Mucosa of rectum (tissue), 2 donors: Measurements from ENCODE around the gene PNO1.

Source experiments
- H3K27ac ChIP-seq, 2 donors: one replicate each; pipeline ENCODE4 v1.7.0; 2013; ENCODE audit warnings: inconsistent platforms in 2 of 2, low read depth in 2 of 2, low read length in 2 of 2
- H3K27me3 ChIP-seq, 2 donors: one replicate each; pipeline ENCODE4 v1.7.0; 2013; ENCODE audit warnings: low read length in 2 of 2; ENCODE audit not compliant: control insufficient read depth in 2 of 2, insufficient read depth in 2 of 2
- H3K36me3 ChIP-seq, 2 donors: one replicate each; pipeline ENCODE4 v1.7.0; 2013; ENCODE audit warnings: low read length in 2 of 2; ENCODE audit not compliant: control insufficient read depth in 2 of 2, insufficient read depth in 2 of 2
- H3K4me1 ChIP-seq, 2 donors: one replicate each; pipeline ENCODE4 v1.7.0; 2013; ENCODE audit warnings: low read length in 2 of 2, mild to moderate bottlenecking in 1 of 2; ENCODE audit not compliant: control insufficient read depth in 2 of 2, insufficient read depth in 2 of 2
- H3K4me3 ChIP-seq, 2 donors: one replicate each; pipeline ENCODE4 v1.7.0; 2013; ENCODE audit warnings: low read length in 2 of 2
- H3K9ac ChIP-seq, 2 donors: one replicate each; pipeline ENCODE4 v1.7.0; 2013; ENCODE audit warnings: low read length in 2 of 2, low read depth in 1 of 2, mild to moderate bottlenecking in 1 of 2
- H3K9me3 ChIP-seq, 2 donors: one replicate each; pipeline ENCODE4 v1.7.0; 2013; ENCODE audit warnings: low read length in 2 of 2; ENCODE audit not compliant: control insufficient read depth in 2 of 2
- donor health status: healthy.
- donor health status: Normal muscosa, but diverticular disease.

The PNO1 gene

DNA sequence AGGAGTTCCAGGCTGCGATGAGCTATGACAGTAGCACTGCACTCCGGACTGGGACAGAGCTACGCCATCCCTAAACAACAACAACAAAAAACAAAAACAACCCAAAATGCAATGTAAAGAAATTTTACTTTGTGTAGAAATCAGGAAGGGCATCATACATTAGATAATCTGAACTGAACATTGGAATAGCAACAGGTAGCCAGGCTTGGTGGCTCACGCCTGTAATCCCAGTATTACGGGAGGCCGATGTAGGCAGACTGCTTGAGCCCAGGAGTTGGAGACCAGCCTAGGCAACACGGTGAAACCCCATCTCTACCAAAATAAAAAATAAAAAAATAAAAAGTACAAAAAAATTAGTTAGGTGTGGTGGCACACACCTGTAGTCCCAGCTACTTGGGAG is 2.1 kb upstream of the PNO1 start:
- Histone ChIP-seq H3K27me3 (no peaks in the 10 kb centered on the region), H3K27ac (no peak overlapping the region), H3K9me3 (no peaks in the 10 kb centered on the region), H3K36me3 (peaks cover 0 to 5% of the 10 kb centered on the region in 2 donors), H3K4me3 (no peak overlapping the region), H3K4me1 (peaks cover 15 to 20% of the 10 kb centered on the region in 2 donors), H3K9ac (no peak overlapping the region)

DNA sequence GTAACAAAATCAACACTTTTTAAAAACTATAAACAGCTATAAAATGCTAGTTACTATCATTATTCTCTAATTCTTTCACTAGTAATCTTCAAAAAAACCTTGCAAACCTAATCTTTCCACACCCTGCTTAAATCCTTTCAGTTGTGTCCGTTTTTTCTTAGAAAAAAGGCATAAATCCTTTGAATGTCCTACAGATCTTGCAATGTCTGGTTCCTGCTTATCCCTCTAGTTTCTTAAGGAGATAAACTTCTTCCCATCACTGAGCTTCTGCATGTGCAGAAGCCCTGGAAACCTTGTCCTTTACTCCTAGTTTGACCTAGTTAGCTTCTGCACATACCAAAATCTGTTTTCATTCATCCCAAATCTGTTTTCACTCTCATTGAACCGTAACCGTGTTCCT is 1.3 kb upstream of the PNO1 start:
- no peaks in the 10 kb centered on the region for H3K27me3 ChIP-seq
- peak overlapping the region; percentile 99 to 100 for H3K4me3 ChIP-seq
- H3K27ac ChIP-seq = no peak overlapping the region
- H3K9ac ChIP-seq = peak overlapping the region in 1 of 2 donors; percentile 82
- peaks cover 4 to 9% of the 10 kb centered on the region in 2 donors for H3K36me3 ChIP-seq
- peaks cover 15 to 20% of the 10 kb centered on the region in 2 donors for H3K4me1 ChIP-seq
- no peaks in the 10 kb centered on the region for H3K9me3 ChIP-seq

DNA sequence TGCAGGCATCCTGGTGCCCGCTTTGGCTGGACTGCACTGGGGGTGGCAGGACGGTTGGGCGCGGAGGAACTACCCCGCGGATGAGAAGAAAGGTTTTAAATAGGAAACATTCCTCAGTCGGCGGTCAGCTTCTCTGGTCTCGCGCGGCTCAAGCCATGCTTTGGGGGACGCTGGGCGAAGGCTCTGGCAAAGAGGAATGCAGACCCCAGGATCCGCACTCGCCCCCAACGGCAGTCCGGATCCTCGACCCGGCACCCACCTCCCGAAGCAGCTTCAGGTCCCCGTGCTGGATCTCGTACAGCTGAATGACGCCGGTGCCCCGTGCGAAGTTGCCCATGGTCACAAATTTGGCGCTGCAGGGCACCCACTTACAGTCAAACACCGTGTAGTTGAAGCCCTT is 686 bp upstream of the PNO1 start:
- Histone ChIP-seq H3K36me3 (peaks cover 5 to 14% of the 10 kb centered on the region in 2 donors), H3K27me3 (no peaks in the 10 kb centered on the region), H3K9ac (peak overlapping the region; percentile 82 to 91), H3K27ac (peak overlapping the region; percentile 93 to 96), H3K4me3 (peak overlapping the region; percentile 99 to 100), H3K9me3 (no peaks in the 10 kb centered on the region), H3K4me1 (peaks cover 15 to 20% of the 10 kb centered on the region in 2 donors)

DNA sequence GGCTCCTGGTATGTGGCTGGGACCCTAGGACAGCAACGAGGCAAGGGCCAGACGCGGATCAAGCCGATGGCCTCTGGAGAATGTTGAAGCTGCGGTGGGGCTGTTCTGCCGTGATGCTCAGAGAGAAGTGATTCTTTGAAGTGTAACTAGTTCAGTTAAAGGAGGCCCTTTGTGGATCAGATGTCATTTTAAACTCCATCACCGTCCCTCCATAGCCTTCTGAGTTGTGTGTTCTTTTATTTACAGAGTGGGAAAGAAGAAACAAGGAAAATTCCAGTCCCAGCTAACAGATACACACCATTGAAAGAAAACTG is 403 bp downstream of the PNO1 start:
- Histone ChIP-seq H3K4me1 (peaks cover 15 to 20% of the 10 kb centered on the region in 2 donors), H3K9me3 (no peaks in the 10 kb centered on the region), H3K4me3 (peak overlapping the region; percentile 99 to 100), H3K9ac (peak overlapping the region; percentile 82 to 89), H3K27ac (peak overlapping the region; percentile 93 to 96), H3K27me3 (no peaks in the 10 kb centered on the region), H3K36me3 (peaks cover 14 to 23% of the 10 kb centered on the region in 2 donors)

DNA sequence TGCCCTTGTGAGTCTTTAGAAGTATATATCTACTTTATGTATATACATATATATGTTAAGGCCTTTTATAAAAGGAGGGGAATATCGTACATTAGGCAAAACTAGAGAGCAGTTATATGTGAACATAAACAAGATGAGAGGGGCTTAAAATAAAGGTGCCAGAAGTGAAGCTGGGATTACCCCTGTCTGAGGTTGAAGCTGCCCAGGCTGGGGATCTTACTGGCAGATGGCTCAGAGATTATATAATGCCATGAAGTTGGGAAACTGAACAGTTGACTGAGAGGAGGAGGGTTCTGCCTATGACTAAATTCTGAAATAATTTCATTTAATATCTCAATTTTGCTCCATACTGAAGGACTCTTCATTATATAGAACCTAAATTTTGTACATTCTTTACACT is 6.0 kb downstream of the PNO1 start:
- Histone ChIP-seq H3K4me1 (peaks cover under 1 to 5% of the 10 kb centered on the region in 2 donors), H3K27me3 (no peaks in the 10 kb centered on the region), H3K9ac (no peak overlapping the region), H3K27ac (no peak overlapping the region), H3K4me3 (no peak overlapping the region), H3K36me3 (peaks cover 18 to 32% of the 10 kb centered on the region in 2 donors), H3K9me3 (no peaks in the 10 kb centered on the region)

DNA sequence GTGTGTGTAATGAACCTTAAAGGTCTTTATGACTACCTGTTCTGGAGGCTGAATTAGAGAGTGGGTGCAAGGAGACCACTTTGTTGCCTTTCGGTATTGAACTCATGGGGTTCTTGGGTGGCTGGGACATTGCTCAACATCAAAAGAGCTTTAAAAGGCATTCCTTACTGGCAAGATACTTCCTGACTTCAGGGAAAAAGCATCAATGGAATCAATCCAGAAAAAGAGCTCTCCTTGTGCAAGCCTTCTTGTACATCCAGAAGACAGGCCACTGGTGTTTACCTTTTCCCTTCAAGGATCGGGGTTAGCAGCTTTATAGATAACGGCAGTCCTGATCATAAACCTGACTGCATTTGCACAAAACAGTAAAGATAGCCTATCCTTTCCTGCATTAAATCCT is 9.5 kb downstream of the PNO1 start:
- Histone ChIP-seq H3K4me3 (no peak overlapping the region), H3K4me1 (no peaks in the 10 kb centered on the region), H3K9me3 (no peaks in the 10 kb centered on the region), H3K27ac (no peak overlapping the region), H3K36me3 (peaks cover 16 to 22% of the 10 kb centered on the region in 2 donors), H3K27me3 (no peaks in the 10 kb centered on the region), H3K9ac (no peak overlapping the region)

DNA sequence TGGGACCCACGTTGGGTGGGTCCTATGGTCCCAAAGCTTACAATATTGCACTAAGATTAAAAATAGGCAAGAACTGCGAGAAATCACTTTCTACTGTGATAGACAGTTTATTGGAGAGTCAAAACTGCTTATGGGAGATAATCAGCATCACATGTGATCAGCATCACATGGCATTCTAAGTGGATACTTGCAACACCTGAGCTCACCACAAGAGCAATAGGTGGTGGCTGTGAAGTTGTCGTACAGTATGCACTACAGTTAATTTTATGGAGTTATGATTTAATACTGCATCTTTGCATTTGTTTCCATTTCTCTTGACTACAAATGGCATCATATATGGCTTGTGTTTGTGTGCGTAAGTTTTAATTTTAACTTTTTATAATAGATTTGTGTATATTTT is 11.6 kb downstream of the PNO1 start:
- peaks cover 8 to 13% of the 10 kb centered on the region in 2 donors for H3K36me3 ChIP-seq
- H3K4me1 ChIP-seq = no peaks in the 10 kb centered on the region
- H3K9ac ChIP-seq = no peak overlapping the region
- H3K4me3 ChIP-seq = no peak overlapping the region
- no peak overlapping the region for H3K27ac ChIP-seq
- no peaks in the 10 kb centered on the region for H3K27me3 ChIP-seq
- no peaks in the 10 kb centered on the region for H3K9me3 ChIP-seq

DNA sequence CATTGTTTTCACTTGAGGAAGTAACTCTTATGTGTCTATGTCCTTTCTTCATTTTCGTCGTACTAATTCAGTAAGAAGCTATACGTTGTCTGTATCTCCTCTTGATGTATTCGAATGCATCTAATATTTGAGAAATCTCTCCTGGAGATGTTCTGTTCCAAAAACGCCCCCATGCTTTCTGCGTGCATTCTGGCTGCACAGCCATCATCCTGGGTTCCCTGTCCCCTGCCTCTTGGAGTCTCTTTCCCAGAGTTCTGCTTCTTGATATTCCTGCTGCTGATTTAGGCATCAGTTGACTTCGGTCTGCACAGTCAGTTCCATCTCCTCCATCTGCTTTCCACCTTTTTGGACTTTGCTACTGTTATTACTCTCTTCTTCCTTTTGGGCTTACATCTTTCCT is 13.5 kb downstream of the PNO1 start:
- Histone ChIP-seq H3K27me3 (no peaks in the 10 kb centered on the region), H3K36me3 (peaks cover 10 to 11% of the 10 kb centered on the region in 2 donors), H3K4me1 (no peaks in the 10 kb centered on the region), H3K4me3 (no peak overlapping the region), H3K9me3 (no peaks in the 10 kb centered on the region), H3K27ac (no peak overlapping the region), H3K9ac (no peak overlapping the region)

DNA sequence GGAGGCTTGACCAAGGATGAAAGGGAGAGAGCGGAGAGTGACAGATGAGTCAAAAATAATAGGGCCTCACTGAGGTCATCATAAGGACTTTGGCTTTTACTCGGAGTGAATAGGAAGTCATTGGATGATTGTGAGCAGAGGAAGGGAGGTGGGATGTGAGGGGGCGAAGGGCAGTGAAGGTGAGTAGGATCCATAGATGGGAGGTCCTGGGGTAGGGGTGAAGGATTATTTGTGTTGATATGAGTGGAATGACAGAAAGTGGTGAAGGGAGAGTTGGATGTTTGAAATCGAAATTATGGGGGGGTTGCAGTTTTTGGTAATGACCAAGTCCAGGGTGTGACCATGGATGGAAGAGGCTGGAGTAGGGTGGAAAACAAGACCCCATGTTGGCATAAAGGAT is 14.0 kb downstream of the PNO1 start:
- H3K4me3 ChIP-seq = no peak overlapping the region
- no peak overlapping the region for H3K9ac ChIP-seq
- H3K27me3 ChIP-seq = no peaks in the 10 kb centered on the region
- H3K36me3 ChIP-seq = peaks cover 10 to 11% of the 10 kb centered on the region in 2 donors
- H3K27ac ChIP-seq = no peak overlapping the region
- no peaks in the 10 kb centered on the region for H3K4me1 ChIP-seq
- no peaks in the 10 kb centered on the region for H3K9me3 ChIP-seq

DNA sequence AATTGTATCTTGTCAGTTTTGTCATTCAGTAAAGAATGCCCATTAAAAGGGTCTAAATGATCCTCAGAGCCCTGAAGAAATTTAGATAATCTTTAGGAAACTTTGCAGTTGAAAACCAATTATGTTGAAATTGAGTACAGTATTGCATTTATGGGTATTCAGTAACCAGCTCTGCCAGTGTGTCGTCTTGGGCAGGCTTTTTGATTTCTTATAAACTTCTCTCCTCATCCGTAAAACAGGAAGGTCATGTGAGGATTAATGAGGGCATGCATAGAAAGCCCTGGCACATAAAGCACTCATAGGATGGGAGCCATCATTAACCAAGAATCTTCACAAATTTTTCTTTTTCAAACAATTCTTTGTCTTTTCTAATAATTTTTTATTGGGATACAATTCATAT is 14.8 kb downstream of the PNO1 start:
- Histone ChIP-seq H3K36me3 (peaks cover 11 to 15% of the 10 kb centered on the region in 2 donors), H3K27ac (no peak overlapping the region), H3K9ac (no peak overlapping the region), H3K27me3 (no peaks in the 10 kb centered on the region), H3K9me3 (no peaks in the 10 kb centered on the region), H3K4me3 (no peak overlapping the region), H3K4me1 (no peaks in the 10 kb centered on the region)
